ENCODE results near the gene ACAP3.

Gene ACAP3

GRCh38 chr1:1290238-1290731, 17.4 kb downstream of the ACAP3 start:
- DNase-seq (ENCODE audit: low spot score), result peak; percentile 83
- TF ChIP-seq CTCF (IDR thresholded peaks at IDR 0.05; ENCODE audit: extremely low read depth, missing control alignments), result peak; percentile 52

GRCh38 chr1:1287288-1288110, 20.2 kb downstream of the ACAP3 start:
- no peak for TF ChIP-seq CTCF (IDR thresholded peaks at IDR 0.05; ENCODE audit: extremely low read depth, missing control alignments)
- DNase-seq (ENCODE audit: low spot score), result no peak

GRCh38 chr1:1286313-1287261, 21.1 kb downstream of the ACAP3 start:
- no peak for TF ChIP-seq CTCF (IDR thresholded peaks at IDR 0.05; ENCODE audit: extremely low read depth, missing control alignments)
- DNase-seq (ENCODE audit: low spot score), result no peak

- TF ChIP-seq CTCF (IDR thresholded peaks at IDR 0.05; ENCODE audit: extremely low read depth, missing control alignments), result no peak
- DNase-seq (ENCODE audit: low spot score), result no peak
These were observed 22.0 kb downstream of the ACAP3 start for GRCh38 chr1:1285611-1286311.

GRCh38 chr1:1285102-1285571, 22.6 kb downstream of the ACAP3 start:
- no peak for DNase-seq (ENCODE audit: low spot score)

More at GRCh38 chr1:1285102-1285571, 22.6 kb downstream of the ACAP3 start:
- TF ChIP-seq CTCF (IDR thresholded peaks at IDR 0.05; ENCODE audit: extremely low read depth, missing control alignments), result no peak

Data from GM20000 (cell line).